Posterior vena cava (tissue), 2 donors: Measurements from ENCODE around the gene CTIF. TPM values are rescaled to one million over a fixed set of nuclear protein-coding genes. Genes with fewer than 3 reads are reported as not detected.

Experiments used
- DNase-seq: peaks from one replicate; pipeline ENCODE4 v3.0.0-alpha.2; 2020; ENCODE audit warnings: low spot score
- intact Hi-C, 2 donors: fragments of 100-400 bp; cut with DNase I; formaldehyde crosslinking; loops; one replicate each; pipeline versions ENCODE4 v1.14.1 to v1.14.2; 2022 to 2023
- total RNA-seq, 2 donors: library from RNA; stranded (reverse); fragmentation: NEBNext Ultra II Directional; extraction: Animal tissue kit (Norgen Biotek cat#: 25700); gene quantifications; one replicate each; pipeline ENCODE4 v1.2.1, GENCODE V29; 2021
- donor health status: DM: yes; HTN: yes; CAD: no.
- donor health status: DM: yes; HTN: yes; CAD: no.

Gene CTIF
- total RNA-seq, 2 donors from 2014 or later, result 87.8 to 116 TPM

GRCh38 chr18:48777744-48778116 lies 238.9 kb downstream of the CTIF start:
- DNase-seq, result no peak
- intact Hi-C loops, result loop anchor here (5.0 to 10.0 kb wide), 3 partner anchors 170 to 407 kb away; no protein-coding TSS in a partner anchor

- no peak for DNase-seq
- intact Hi-C loops, result loop anchor here (5.0 to 10.0 kb wide), 3 partner anchors 169 to 406 kb away; no protein-coding TSS in a partner anchor
Measured at GRCh38 chr18:48778344-48779011, 239.6 kb downstream of the CTIF start.

GRCh38 chr18:48779462-48779861 lies 240.6 kb downstream of the CTIF start:
- intact Hi-C loops, result loop anchor here (5.0 to 10.0 kb wide), 3 partner anchors 168 to 405 kb away; no protein-coding TSS in a partner anchor
- DNase-seq, result no peak

GRCh38 chr18:48780201-48780912 lies 241.5 kb downstream of the CTIF start:
- intact Hi-C loops, result loop anchor here in 1 of 2 donors (10.0 kb wide), 2 partner anchors 96 to 164 kb away; no protein-coding TSS in a partner anchor
- no peak for DNase-seq

- intact Hi-C loops, result loop anchor here in 1 of 2 donors (10.0 kb wide), 2 partner anchors 96 to 164 kb away; no protein-coding TSS in a partner anchor
- no peak for DNase-seq
Measured at GRCh38 chr18:48780913-48781162, 242.0 kb downstream of the CTIF start.

GRCh38 chr18:48781163-48781987 lies 242.5 kb downstream of the CTIF start:
- intact Hi-C loops, result loop anchor here in 1 of 2 donors (10.0 kb wide), 2 partner anchors 97 to 163 kb away; no protein-coding TSS in a partner anchor
- DNase-seq, result peak; percentile 98

GRCh38 chr18:48781988-48782363 lies 243.1 kb downstream of the CTIF start:
- intact Hi-C loops, result loop anchor here in 1 of 2 donors (10.0 kb wide), 2 partner anchors 97 to 163 kb away; no protein-coding TSS in a partner anchor
- no peak for DNase-seq

- peak; percentile 85 for DNase-seq
- intact Hi-C loops, result loop anchor here in 1 of 2 donors (10.0 kb wide), 2 partner anchors 98 to 162 kb away; no protein-coding TSS in a partner anchor
Measured at GRCh38 chr18:48782381-48782861, 243.6 kb downstream of the CTIF start.

GRCh38 chr18:48783616-48784520 lies 245.0 kb downstream of the CTIF start:
- intact Hi-C loops, result loop anchor here in 1 of 2 donors (10.0 kb wide), 2 partner anchors 99 to 161 kb away; no protein-coding TSS in a partner anchor
- peak; percentile 16 for DNase-seq

GRCh38 chr18:48784656-48785055 lies 245.8 kb downstream of the CTIF start:
- DNase-seq, result peak; percentile 46
- intact Hi-C loops, result loop anchor here in 1 of 2 donors (10.0 kb wide), 2 partner anchors 100 to 160 kb away; no protein-coding TSS in a partner anchor

GRCh38 chr18:48785091-48785614 lies 246.3 kb downstream of the CTIF start:
- peak; percentile 82 for DNase-seq
- intact Hi-C loops, result loop anchor here in 1 of 2 donors (10.0 kb wide), 2 partner anchors 100 to 160 kb away; no protein-coding TSS in a partner anchor

GRCh38 chr18:48785736-48786454 lies 247.1 kb downstream of the CTIF start:
- DNase-seq, result peak; percentile 45
- intact Hi-C loops, result loop anchor here in 1 of 2 donors (10.0 kb wide), 2 partner anchors 101 to 159 kb away; no protein-coding TSS in a partner anchor

GRCh38 chr18:48786455-48787202 lies 247.8 kb downstream of the CTIF start:
- intact Hi-C loops, result loop anchor here in 1 of 2 donors (10.0 kb wide), 2 partner anchors 102 to 158 kb away; no protein-coding TSS in a partner anchor
- DNase-seq, result peak; percentile 63

GRCh38 chr18:48787203-48788151 lies 248.6 kb downstream of the CTIF start:
- DNase-seq, result peak; percentile 62
- intact Hi-C loops, result loop anchor here in 1 of 2 donors (10.0 kb wide), 2 partner anchors 103 to 157 kb away; no protein-coding TSS in a partner anchor

GRCh38 chr18:48788373-48788772 lies 249.5 kb downstream of the CTIF start:
- peak; percentile 29 for DNase-seq
- intact Hi-C loops, result loop anchor here in 1 of 2 donors (10.0 kb wide), 2 partner anchors 104 to 156 kb away; no protein-coding TSS in a partner anchor
